Suprapubic skin (tissue), 4 donors: ENCODE measurements around the gene KYNU.

Experiments used
- EP300 ChIP-seq: sonication (generic); formaldehyde crosslinking; IDR thresholded peaks from one replicate; pipeline ENCODE4 v1.6.1; 2017; ENCODE audit warnings: antibody characterized with exemption
- POLR2A ChIP-seq, 2 donors: fragments of 450-650 bp; IDR thresholded peaks; one replicate each; pipeline ENCODE4 v1.6.1; 2017; ENCODE audit warnings: antibody characterized with exemption in 2 of 2, mild to moderate bottlenecking in 2 of 2, moderate library complexity in 2 of 2
- POLR2AphosphoS5 ChIP-seq, 3 donors: sonication (generic); formaldehyde crosslinking; IDR thresholded peaks; one replicate each; pipeline ENCODE4 v1.6.1; 2017; ENCODE audit warnings: antibody characterized with exemption in 3 of 3
- TF ChIP-seq, protein P1 (sequence below), 2 donors: fragments of 200-600 bp in 1 of 2; fragments of 450-650 bp in 1 of 2; sonication (generic) in 1 of 2; IDR thresholded peaks; one replicate each; pipeline ENCODE4 v1.5.1; 2016 to 2019; ENCODE audit warnings: antibody characterized with exemption in 2 of 2, mild to moderate bottlenecking in 1 of 2, moderate library complexity in 1 of 2

DNA sequence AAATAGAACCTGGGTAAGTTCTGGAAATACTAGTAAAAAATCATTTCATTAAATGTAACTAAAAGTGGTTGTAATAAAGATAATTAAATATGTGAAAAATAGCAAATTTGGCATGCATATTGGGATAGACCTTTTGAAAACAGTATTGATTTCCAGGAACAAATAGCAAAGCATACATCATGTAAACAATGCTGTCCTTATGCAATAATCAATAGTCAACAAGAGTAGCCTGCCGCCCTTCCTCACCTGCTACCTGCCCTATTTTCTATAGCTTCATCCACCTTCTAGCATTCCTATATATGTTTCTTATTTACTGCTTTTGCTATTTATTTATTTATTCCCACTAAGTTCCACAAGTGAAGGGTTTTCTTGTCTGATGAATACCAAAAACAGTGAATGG lies 35.1 kb upstream of the KYNU start:
- TF ChIP-seq, protein P1, sequence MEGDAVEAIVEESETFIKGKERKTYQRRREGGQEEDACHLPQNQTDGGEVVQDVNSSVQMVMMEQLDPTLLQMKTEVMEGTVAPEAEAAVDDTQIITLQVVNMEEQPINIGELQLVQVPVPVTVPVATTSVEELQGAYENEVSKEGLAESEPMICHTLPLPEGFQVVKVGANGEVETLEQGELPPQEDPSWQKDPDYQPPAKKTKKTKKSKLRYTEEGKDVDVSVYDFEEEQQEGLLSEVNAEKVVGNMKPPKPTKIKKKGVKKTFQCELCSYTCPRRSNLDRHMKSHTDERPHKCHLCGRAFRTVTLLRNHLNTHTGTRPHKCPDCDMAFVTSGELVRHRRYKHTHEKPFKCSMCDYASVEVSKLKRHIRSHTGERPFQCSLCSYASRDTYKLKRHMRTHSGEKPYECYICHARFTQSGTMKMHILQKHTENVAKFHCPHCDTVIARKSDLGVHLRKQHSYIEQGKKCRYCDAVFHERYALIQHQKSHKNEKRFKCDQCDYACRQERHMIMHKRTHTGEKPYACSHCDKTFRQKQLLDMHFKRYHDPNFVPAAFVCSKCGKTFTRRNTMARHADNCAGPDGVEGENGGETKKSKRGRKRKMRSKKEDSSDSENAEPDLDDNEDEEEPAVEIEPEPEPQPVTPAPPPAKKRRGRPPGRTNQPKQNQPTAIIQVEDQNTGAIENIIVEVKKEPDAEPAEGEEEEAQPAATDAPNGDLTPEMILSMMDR (IDR thresholded peaks at IDR 0.05): no peak
- TF ChIP-seq POLR2A (IDR thresholded peaks at IDR 0.05): no peak
- no peak for TF ChIP-seq EP300
- TF ChIP-seq POLR2AphosphoS5 (IDR thresholded peaks at IDR 0.05): no peak
